Measurements from ENCODE around the gene RBCK1. TPM values are rescaled to one million over a fixed set of nuclear protein-coding genes. Genes with fewer than 3 reads are reported as not detected.

RBCK1 gene
- total RNA-seq, 1 donor from 2014 or later: 119 TPM

DNA sequence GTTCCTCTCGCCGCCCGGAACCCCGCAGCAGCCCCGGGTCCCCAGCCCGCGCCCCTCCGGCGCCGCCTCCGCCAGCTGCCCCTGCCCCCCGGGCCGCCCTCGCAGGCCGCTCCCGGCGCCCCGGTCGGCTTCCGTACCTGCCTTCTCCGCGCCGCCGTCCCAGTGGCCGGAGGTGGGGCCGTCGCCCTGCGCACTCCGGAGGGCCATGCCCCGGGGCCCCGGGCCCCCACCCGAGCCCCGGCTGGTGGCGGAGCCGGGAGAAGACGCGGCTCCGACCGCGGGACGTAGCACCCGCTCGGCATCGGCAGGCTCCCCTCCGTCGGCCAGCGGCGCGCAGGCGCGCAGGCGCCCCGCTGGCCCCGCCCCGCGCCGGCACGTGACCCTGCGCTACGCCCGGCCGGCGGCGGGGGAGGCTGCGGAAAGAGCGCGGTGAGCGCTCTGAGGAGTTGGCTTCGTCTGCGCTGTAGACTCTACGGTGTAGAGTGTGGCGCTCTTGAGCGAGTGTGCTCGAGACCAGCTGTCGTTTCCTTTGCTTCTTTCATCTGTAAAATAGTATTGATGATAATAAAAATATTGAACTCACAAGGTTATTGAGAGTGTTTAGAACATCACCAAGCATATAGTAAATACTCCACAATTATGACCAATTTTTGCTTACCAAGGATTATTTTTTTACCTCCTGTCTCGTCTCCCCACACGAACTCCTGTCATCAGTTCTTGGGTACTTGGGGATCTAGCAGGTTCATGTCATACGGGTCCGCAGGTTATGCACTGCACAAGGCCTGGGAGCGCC, 54.3 kb downstream of the RBCK1 start, which contains the start of gene TBC1D20:
Gene TBC1D20 (minus strand): TSS at position 335 of the 793 bp plus-strand sequence. CDS start 128 bp downstream, at position 207.
- H3K4me1 Mint-ChIP-seq (ENCODE audit: unreplicated experiment): peaks cover 36% of the 10 kb centered on the region
- H3K9me3 Mint-ChIP-seq (ENCODE audit: unreplicated experiment): no peaks in the 10 kb centered on the region
- peak; percentile 94 for DNase-seq (ENCODE audit: extremely low spot score, unreplicated experiment)
- TF ChIP-seq CTCF (IDR thresholded peaks at IDR 0.05): peak; percentile 26
- no peaks in the 10 kb centered on the region for H3K36me3 Mint-ChIP-seq (ENCODE audit: unreplicated experiment)
- peak within 1 kb of the TSS; percentile 92 for H3K27ac Mint-ChIP-seq (ENCODE audit: unreplicated experiment)
- H3K27me3 Mint-ChIP-seq (ENCODE audit: unreplicated experiment): peaks cover 2% of the 10 kb centered on the region
- H3K4me3 Mint-ChIP-seq (ENCODE audit: unreplicated experiment): peak within 1 kb of the TSS; percentile 85

DNA sequence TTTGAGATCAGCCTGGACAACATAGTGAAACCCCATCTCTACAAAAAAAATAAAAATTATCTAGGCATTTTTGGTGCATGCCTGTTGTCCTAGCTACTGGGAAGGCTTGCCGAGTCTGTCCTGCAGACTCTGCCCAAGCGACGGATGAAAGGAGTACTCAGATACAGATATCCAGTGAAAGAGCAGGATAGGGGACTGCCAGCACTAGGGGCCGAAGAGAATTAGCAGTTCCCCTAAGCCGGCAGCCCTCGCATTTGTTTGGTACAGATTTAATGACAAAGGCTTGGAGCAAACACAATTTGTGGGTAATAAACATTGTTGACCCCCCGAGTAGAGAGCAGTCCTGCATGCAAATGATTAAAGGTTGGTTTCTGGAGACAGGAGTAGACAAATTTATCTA, 59.7 kb downstream of the RBCK1 start:
- no peaks in the 10 kb centered on the region for H3K9me3 Mint-ChIP-seq (ENCODE audit: unreplicated experiment)
- TF ChIP-seq CTCF (IDR thresholded peaks at IDR 0.05): no peak
- DNase-seq (ENCODE audit: extremely low spot score, unreplicated experiment): no peak

GRCh38 chr20:469746-470490, 61.8 kb downstream of the RBCK1 start:
- Mint-ChIP-seq H3K27ac (ENCODE audit: unreplicated experiment) (no peak overlapping the region), H3K4me3 (ENCODE audit: unreplicated experiment) (no peak overlapping the region), H3K36me3 (ENCODE audit: unreplicated experiment) (peaks cover 9% of the 10 kb centered on the region), H3K27me3 (ENCODE audit: unreplicated experiment) (peaks cover 21% of the 10 kb centered on the region), H3K9me3 (ENCODE audit: unreplicated experiment) (no peaks in the 10 kb centered on the region), H3K4me1 (ENCODE audit: unreplicated experiment) (no peaks in the 10 kb centered on the region)
- no peak for DNase-seq (ENCODE audit: extremely low spot score, unreplicated experiment)
- TF ChIP-seq CTCF (IDR thresholded peaks at IDR 0.05): no peak

More for the DNA sequence above, 59.7 kb downstream of the RBCK1 start:
- Mint-ChIP-seq H3K4me3 (ENCODE audit: unreplicated experiment) (no peak overlapping the region), H3K27me3 (ENCODE audit: unreplicated experiment) (peaks cover 21% of the 10 kb centered on the region), H3K27ac (ENCODE audit: unreplicated experiment) (no peak overlapping the region), H3K4me1 (ENCODE audit: unreplicated experiment) (peaks cover 4% of the 10 kb centered on the region), H3K36me3 (ENCODE audit: unreplicated experiment) (no peaks in the 10 kb centered on the region)

DNA sequence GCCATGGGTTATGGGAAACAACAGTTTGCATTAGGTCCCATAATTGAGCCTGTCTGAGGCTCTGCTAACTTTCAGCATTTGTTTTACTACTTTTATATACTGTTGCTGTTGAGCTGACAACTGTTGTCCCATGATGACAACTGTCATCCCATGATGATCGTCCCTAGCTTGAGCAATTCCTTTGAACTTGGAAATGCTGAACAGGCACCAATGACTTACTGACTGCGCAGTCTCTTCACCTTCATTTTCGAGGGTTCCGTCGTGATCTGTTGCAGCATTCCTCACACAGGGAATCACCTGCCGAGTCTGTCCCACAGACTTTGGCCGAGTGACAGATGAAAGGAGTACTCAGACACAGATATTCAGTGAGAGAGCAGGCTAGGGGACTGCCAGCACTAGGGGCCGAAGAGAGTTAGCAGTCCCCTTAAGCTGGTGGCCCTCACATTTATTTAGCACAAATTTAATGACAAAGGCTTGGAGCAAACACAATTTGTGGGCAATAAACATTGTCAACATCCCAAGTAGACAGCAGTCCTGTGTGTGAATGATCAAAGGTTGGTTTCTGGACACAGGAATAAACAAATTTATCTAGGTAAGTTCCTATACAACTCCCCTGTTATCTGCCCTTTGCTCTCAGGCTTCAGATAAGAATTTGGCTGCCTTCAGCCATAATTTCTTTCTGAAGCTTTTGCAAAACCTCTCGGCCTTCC, 64.2 kb downstream of the RBCK1 start:
- DNase-seq (ENCODE audit: extremely low spot score, unreplicated experiment): no peak
- Mint-ChIP-seq H3K27me3 (ENCODE audit: unreplicated experiment) (peaks cover 20% of the 10 kb centered on the region), H3K27ac (ENCODE audit: unreplicated experiment) (no peak overlapping the region), H3K4me3 (ENCODE audit: unreplicated experiment) (no peak overlapping the region), H3K36me3 (ENCODE audit: unreplicated experiment) (peaks cover 14% of the 10 kb centered on the region), H3K9me3 (ENCODE audit: unreplicated experiment) (no peaks in the 10 kb centered on the region), H3K4me1 (ENCODE audit: unreplicated experiment) (no peaks in the 10 kb centered on the region)
- TF ChIP-seq CTCF (IDR thresholded peaks at IDR 0.05): no peak

Data from osteocyte (in vitro differentiated cells).